Type B pancreatic cell (in vitro differentiated cells): Measurements from ENCODE around the gene PIN1. TPM values are rescaled to one million over a fixed set of nuclear protein-coding genes. Genes with fewer than 3 reads are reported as not detected.
A peak's percentile ranks its signal among the peaks of the same experiment; 100 is the strongest.
"Not testable (repeated sequence)": the region's sequence is repeated elsewhere in the genome, so short reads cannot be mapped to it uniquely, and the experiment has no call there.

ENCODE experiments used
- DNase-seq: peaks from one replicate; pipeline ENCODE4 v3.0.0; 2021; ENCODE audit warnings: mixed read lengths; ENCODE audit not compliant: unreplicated experiment; ENCODE audit errors: extremely low spot score
- H3K27ac Mint-ChIP-seq: 2 replicates; pipeline ENCODE4 v1.8.0; 2021; ENCODE audit warnings: mild to moderate bottlenecking, mixed read lengths
- H3K27me3 Mint-ChIP-seq: 2 replicates; pipeline ENCODE4 v1.8.0; 2021; ENCODE audit warnings: mixed read lengths
- H3K36me3 Mint-ChIP-seq: 2 replicates; pipeline ENCODE4 v1.8.0; 2021; ENCODE audit warnings: mixed read lengths
- H3K4me1 Mint-ChIP-seq: one replicate; pipeline ENCODE4 v1.8.0; 2021; ENCODE audit warnings: mixed read lengths; ENCODE audit not compliant: unreplicated experiment
- H3K4me3 Mint-ChIP-seq: 2 replicates; pipeline ENCODE4 v1.8.0; 2021; ENCODE audit warnings: mild to moderate bottlenecking, mixed read lengths
- H3K9me3 Mint-ChIP-seq: 2 replicates; pipeline ENCODE4 v1.8.0; 2021; ENCODE audit warnings: mixed read lengths
- total RNA-seq: library from RNA; stranded (reverse); gene quantifications from 2 replicates; pipeline ENCODE4 v1.2.1, GENCODE V29; 2021; ENCODE audit warnings: low replicate concordance
- TF ChIP-seq, protein P1 (sequence below): fragments of 200-600 bp; sonication (generic); conservative IDR thresholded peaks from 2 replicates; pipeline ENCODE4 v1.5.0; 2021; ENCODE audit warnings: antibody characterized with exemption, mild to moderate bottlenecking

The PIN1 gene
- total RNA-seq, 1 donor from 2014 or later, result 69.6 TPM

GRCh38 chr19:9808855-9809824 lies 26.0 kb upstream of the PIN1 start:
- Mint-ChIP-seq H3K4me1 (no peaks in the 10 kb centered on the region), H3K27ac (no peak overlapping the region), H3K36me3 (peaks cover 7% of the 10 kb centered on the region), H3K4me3 (no peak overlapping the region), H3K9me3 (no peaks in the 10 kb centered on the region), H3K27me3 (no peaks in the 10 kb centered on the region)
- TF ChIP-seq, protein P1, sequence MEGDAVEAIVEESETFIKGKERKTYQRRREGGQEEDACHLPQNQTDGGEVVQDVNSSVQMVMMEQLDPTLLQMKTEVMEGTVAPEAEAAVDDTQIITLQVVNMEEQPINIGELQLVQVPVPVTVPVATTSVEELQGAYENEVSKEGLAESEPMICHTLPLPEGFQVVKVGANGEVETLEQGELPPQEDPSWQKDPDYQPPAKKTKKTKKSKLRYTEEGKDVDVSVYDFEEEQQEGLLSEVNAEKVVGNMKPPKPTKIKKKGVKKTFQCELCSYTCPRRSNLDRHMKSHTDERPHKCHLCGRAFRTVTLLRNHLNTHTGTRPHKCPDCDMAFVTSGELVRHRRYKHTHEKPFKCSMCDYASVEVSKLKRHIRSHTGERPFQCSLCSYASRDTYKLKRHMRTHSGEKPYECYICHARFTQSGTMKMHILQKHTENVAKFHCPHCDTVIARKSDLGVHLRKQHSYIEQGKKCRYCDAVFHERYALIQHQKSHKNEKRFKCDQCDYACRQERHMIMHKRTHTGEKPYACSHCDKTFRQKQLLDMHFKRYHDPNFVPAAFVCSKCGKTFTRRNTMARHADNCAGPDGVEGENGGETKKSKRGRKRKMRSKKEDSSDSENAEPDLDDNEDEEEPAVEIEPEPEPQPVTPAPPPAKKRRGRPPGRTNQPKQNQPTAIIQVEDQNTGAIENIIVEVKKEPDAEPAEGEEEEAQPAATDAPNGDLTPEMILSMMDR, result no peak
- no peak for DNase-seq

DNA sequence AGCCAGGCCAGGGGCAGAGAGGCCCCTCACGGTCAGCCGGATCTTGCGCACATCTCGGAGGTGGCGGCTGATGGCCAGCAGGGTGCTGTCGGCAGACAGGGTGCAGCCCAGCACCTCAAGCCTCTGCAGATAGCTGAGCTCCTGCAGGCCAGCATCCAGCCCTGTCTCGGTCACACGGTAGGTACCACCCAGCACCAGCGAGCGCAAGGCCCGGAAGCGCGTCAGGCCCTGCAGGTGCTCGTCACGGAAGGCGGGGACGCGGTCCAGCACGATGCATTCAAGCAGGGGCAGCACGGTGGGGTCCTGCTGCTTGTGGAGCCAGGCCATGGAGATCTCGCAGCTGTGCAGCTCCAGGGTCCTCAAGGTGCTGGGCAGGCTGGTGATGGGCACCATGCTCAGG lies 24.0 kb upstream of the PIN1 start:
- H3K27ac Mint-ChIP-seq, result no peak overlapping the region
- DNase-seq, result no peak
- no peaks in the 10 kb centered on the region for H3K9me3 Mint-ChIP-seq
- TF ChIP-seq, protein P1, result no peak
- no peaks in the 10 kb centered on the region for H3K27me3 Mint-ChIP-seq
- no peak overlapping the region for H3K4me3 Mint-ChIP-seq
- no peaks in the 10 kb centered on the region for H3K4me1 Mint-ChIP-seq
- H3K36me3 Mint-ChIP-seq, result peaks cover 8% of the 10 kb centered on the region

GRCh38 chr19:9818175-9818733 lies 16.9 kb upstream of the PIN1 start:
- H3K9me3 Mint-ChIP-seq, result no peaks in the 10 kb centered on the region
- peaks cover 15% of the 10 kb centered on the region for H3K36me3 Mint-ChIP-seq
- H3K27me3 Mint-ChIP-seq, result no peaks in the 10 kb centered on the region
- H3K4me3 Mint-ChIP-seq, result peak overlapping the region; percentile 93
- DNase-seq, result peak; percentile 72
- TF ChIP-seq, protein P1, result no peak
- H3K4me1 Mint-ChIP-seq, result peaks cover 25% of the 10 kb centered on the region
- peak overlapping the region; percentile 98 for H3K27ac Mint-ChIP-seq

DNA sequence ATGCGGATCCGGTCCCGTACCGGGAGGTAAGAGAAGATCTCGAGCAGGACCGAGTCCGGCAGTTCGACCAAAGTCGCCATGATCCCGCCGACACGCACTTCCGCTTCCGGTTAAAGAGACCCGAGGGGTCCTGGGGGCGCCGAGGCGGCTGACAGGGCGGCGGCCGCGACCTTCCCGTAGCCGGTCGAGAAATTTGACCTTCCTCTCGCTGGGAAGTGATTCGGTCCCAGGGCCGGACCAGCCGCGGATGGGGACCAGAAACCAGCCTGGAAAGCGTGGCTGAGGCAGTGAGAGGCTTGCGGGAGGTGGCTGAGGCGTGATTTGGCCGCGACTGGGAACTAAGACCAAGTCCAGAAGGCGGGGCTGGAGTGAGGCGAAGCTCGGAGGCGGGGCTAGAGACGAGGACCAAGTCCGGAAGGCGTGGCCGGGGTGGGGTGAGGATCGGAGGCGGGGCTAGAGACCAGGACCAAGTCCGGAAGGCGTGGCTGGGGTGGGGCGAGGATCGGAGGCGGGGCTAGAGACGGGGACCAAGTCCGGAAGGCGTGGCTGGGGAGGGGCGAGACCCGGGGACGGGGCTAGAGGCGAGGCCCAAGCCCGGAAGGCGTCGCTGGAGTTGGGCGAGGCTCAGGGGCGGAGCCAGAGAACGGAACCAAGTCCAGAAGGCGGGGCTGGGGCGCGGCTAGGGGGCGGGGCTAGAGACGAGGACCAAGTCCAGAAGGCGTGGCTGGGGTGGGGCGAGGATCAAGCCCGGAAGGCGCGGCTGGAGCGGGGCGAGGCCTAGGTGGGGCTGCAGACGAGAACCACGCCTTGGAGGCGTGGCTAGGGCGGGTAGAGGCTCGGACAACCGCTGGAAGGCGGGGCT lies 16.2 kb upstream of the PIN1 start, which contains the start of gene FBXL12:
TSS of gene FBXL12 (minus strand) at position 346 of the 862 bp plus-strand sequence. CDS start at position 80, 266 bp downstream.
- H3K36me3 Mint-ChIP-seq, result peaks cover 12% of the 10 kb centered on the region
- TF ChIP-seq, protein P1, result no peak
- no peaks in the 10 kb centered on the region for H3K27me3 Mint-ChIP-seq
- DNase-seq, result peak; percentile 100
- no peaks in the 10 kb centered on the region for H3K9me3 Mint-ChIP-seq
- H3K4me1 Mint-ChIP-seq, result peaks cover 25% of the 10 kb centered on the region
- peak within 1 kb of the TSS; percentile 93 for H3K4me3 Mint-ChIP-seq
- peak within 1 kb of the TSS; percentile 98 for H3K27ac Mint-ChIP-seq

DNA sequence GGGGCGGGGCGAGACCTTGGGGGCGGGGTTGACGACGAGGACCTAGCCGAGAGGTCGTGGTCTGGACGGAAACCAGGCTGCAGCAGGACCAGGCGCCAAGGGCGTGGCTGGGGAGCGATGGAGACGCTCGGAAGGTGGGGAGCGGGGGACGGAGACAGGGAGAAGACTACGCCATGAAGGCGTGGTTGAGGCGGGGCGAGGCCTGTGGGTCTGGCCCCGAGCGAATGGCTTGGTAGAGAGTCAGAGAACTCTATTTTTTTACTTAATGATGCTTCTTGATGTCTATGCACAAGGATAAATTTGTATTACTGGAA lies 15.6 kb upstream of the PIN1 start:
- Mint-ChIP-seq H3K27me3 (no peaks in the 10 kb centered on the region), H3K4me1 (peaks cover 25% of the 10 kb centered on the region), H3K27ac (peak overlapping the region; percentile 98), H3K4me3 (peak overlapping the region; percentile 93), H3K9me3 (no peaks in the 10 kb centered on the region), H3K36me3 (peaks cover 11% of the 10 kb centered on the region)
- TF ChIP-seq, protein P1, result no peak
- DNase-seq, result no peak

DNA sequence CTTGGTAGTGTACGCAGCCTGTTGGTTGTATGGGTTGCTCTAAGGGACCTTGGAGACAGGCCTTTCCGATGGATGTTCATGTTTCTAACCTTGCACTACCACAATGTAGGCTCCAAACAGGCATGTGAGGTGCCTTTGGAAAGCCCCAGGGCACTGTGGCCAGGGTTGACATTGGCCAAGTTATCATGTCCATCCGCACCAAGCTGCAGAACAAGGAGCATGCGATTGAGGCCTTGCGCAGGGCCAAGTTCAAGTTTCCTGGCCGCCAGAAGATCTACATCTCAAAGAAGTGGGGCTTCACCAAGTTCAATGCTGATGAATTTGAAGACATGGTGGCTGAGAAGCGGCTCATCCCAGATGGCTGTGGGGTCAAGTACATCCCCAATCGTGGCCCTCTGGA lies 15.1 kb upstream of the PIN1 start:
- peaks cover 25% of the 10 kb centered on the region for H3K4me1 Mint-ChIP-seq
- H3K9me3 Mint-ChIP-seq, DNase-seq, H3K27me3 Mint-ChIP-seq: not testable (repeated sequence)
- H3K36me3 Mint-ChIP-seq, result peaks cover 11% of the 10 kb centered on the region
- peak overlapping the region; percentile 93 for H3K4me3 Mint-ChIP-seq
- H3K27ac Mint-ChIP-seq, result peak overlapping the region; percentile 98
